ENCODE measurements around the gene GPR31.
A peak's percentile ranks its signal among the peaks of the same experiment; 100 is the strongest.

GPR31 gene

DNA sequence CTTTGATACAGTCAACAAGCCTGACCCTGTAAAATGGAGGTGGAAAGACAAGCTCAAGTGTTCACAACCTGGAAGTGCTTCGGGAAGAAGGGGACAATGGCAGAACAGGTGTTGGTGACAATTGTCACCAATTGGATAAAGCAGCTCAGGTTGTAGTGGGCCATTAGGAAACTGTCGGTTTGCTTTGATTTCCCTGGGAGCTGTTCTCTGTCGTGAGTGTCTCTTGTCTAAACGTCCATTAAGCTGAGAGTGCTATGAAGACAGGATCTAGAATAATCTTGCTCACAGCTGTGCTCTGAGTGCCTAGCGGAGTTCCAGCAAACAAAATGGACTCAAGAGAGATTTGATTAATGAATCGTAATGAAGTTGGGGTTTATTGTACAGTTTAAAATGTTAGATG is 19.9 kb downstream of the GPR31 start:
- DNase-seq (ENCODE audit: low spot score) = no peak

DNA sequence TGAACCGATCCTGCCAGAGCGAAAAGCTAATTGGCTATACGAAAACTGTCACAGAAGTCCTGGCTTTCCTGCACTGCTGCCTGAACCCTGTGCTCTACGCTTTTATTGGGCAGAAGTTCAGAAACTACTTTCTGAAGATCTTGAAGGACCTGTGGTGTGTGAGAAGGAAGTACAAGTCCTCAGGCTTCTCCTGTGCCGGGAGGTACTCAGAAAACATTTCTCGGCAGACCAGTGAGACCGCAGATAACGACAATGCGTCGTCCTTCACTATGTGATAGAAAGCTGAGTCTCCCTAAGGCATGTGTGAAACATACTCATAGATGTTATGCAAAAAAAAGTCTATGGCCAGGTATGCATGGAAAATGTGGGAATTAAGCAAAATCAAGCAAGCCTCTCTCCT is 20.7 kb downstream of the GPR31 start:
- DNase-seq (ENCODE audit: low spot score) = no peak

DNA sequence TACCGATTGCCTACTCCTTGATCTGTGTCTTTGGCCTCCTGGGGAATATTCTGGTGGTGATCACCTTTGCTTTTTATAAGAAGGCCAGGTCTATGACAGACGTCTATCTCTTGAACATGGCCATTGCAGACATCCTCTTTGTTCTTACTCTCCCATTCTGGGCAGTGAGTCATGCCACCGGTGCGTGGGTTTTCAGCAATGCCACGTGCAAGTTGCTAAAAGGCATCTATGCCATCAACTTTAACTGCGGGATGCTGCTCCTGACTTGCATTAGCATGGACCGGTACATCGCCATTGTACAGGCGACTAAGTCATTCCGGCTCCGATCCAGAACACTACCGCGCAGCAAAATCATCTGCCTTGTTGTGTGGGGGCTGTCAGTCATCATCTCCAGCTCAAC is 21.4 kb downstream of the GPR31 start:
- DNase-seq (ENCODE audit: low spot score) = no peak

DNA sequence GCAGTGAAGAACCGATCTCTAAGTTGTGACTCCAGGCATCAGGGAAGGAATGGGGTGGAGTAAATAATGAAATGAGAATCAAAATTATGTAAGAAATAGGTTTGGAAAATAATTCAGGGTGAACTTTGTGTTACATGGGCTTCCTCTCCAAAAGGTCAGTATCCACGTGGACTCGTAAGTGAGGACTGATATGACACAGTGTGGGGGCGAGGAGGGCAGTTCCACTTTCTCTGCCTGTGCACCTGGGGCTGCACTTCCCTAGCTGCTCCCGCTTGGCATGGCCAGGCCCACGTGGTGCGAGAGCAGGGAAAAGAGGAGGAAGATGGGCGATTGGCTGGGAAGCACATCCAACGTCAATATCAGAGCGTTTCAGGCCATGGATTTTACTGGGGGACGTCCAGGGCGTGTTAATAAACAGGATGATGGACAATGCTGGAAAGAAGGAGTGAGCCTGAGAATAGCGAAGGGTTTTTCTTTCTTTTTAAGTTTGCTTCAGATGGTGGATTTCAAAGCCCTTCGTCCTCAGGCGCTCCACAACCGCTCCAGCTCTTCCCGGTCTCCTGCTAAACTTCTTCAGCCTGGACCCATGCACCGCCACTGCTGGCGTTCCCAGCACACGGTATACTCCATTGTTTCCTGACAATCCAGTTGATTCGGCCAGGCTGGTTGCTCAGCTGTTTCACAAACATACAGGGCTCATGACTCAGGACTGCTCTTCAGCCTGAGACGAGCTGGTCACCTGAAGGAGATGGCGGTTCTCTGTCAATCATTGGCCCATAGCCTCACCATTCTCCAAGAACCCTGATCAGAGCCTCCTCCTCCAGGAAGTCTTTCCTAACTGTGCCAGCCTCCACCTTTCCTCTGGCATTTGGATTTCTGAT is 23.1 kb downstream of the GPR31 start:
- DNase-seq (ENCODE audit: low spot score) = peak; percentile 92

DNA sequence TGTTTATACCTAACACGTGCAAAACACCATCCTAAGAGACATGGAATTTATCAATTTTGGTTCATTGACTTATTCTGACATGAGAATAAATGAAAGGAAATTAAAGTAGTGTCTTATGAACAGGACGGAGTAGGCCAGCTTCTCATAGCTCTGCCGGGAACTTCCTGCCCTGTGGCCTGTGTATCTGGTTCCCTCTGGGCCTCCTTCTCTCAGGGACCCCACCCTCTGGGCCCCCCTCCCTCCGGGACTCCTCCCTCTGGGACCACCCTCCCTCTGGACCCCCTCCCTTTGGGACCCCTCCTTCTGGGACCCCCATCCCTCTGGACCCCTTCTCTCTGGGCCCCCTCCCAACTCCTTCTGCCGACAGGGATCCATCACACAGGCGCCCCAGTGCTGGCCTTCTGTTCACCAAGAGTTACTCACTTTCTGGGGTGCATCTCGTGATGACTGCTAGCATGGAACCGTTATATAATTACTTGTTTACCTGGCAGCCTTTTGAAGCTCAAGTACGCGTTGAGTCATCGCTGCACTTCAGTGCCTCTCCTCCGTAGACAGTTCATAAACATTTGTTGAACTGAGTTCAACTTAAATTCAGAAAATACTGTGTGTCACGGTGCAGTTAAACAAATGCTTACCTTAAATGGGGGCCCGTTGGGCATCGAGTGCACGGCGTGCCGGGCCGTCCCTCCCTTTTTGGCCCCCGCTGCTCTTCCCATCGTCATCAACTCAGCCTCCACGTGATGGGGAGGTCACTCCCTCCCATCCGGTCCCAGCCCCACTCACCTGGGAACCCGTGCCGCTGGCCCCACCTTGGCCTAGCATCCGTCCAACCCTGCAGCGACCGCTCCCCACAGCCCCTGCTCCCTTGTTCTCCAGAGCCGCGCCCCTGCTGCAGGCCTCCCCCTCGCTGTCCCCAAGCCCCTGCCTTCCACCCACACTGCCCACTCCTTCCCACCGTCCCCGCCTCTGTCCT is 26.8 kb downstream of the GPR31 start:
- DNase-seq (ENCODE audit: low spot score) = peak; percentile 76

DNA sequence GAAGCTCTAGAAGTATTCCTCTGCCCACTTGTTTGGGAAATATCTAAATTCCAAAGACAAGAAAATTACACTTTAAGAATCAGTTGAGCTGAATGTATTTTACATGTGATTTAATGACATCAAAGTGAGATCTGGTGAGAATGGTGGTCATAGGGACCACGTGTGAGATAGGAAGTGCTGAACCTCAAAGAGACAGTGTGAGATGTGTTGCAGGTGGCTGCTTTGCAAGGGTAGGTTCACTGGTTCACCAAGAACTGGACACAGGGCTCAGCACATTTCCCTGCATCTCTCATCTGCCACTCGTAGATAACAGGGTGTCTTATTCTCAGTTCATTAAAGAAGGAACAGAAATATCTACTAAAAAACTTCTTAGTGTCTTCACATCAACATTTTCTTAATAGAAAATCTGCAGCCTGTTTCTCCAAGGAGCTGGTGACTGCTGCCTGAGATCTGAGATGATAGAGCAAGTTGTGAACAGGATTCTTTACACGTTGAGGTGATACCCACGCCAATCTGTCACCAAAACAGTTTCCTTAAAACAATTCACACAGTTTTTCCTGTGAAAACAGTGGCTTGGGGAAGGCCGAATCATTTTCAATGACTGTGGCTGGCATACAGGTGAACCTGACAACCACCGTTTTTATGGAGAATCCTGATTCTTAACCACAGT is 27.6 kb downstream of the GPR31 start:
- DNase-seq (ENCODE audit: low spot score) = no peak

DNA sequence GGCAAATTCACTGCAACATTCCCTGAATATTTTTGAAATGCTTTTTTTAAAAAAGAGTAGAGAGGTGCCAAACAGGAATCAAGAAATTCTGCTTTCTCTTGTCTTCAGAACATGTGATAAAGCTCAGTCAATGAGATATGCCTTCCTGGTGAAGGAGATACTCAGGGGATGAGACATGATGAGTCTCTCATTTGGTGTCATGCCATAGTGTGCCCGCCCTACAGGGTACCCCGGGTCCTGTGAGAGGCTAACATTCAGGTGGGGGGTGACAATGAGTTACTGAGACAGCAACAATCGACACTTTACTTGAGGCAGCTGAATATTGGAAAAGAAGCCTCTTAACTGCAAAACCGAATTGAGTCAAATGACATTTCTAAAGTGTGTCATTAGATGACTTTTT is 28.2 kb downstream of the GPR31 start:
- no peak for DNase-seq (ENCODE audit: low spot score)

DNA sequence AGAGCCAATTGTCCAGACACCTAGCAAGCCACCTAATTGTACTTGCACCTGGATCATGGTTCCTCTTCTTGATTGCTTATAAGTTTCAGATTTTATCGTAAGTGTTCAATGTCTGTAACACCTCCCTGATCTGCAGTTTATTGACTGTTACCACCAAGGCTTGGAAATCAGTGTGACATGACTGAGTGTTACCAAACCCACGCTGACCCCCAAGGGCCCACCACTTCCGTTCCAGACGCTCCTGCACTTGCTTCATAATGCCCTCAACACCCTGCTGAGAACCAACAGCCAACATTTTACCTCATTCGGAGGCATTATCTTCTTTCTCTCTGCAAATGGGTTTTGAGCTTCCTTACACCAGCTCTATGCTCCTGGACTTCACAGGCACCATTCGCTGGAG is 28.6 kb downstream of the GPR31 start:
- no peak for DNase-seq (ENCODE audit: low spot score)

DNA sequence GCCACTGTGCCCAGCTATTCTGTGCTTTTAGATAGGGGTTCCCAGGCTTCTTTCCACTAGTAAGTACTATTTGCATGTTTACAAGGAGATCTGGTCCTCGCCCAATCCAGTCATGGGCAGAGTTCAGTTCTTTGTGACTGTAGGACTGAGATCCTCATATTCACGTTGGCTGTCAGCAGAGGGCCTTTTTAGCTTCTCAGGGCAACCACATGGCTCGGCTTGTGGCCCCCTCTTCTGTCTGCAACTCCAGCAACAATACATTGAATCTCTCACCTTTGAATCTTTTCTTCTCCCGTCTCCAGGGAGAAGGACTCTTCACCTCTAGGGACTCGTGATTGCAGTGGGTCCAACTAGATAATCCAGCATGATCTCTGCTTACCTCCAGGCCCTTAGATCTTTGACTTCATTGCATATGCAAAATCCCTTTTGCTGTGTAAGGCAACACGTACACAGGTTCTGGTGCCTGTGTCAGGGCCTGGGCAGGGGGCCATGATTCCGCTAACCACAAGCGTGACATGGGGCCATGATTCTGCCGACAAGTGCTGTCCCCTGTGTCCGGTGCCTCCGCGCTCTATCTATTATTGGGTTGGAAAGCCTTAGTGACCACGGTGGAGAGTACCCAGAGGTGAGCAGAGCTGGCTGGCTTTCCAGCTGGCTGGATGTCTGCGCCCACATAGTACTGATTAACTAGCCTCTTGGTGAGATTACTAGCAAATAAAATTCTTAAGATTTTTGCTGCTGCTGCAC is 29.8 kb downstream of the GPR31 start:
- peak; percentile 87 for DNase-seq (ENCODE audit: low spot score)

DNA sequence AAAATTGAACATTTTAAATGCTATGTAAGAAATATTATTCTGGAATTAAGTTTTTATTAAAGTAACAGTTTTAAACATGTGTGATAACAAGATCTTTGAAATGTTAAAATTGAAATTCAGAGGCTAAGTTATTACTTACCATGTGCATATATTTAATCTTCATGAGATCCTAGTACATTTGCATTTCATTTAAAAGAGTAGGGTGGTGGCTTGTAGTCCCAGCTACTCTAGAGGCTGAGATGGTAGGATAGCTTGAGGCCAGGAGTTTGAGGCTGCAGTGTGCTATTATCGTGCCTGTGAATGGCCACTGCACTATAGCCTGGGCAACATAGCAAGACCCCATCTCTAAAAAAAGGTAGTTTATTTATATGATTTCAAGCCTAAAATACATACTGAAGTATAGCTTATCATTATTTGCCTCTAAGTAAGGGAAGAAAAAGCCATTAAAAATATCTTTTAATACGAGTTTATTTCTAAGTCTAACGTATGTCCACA is 31.9 kb downstream of the GPR31 start:
- DNase-seq (ENCODE audit: low spot score) = no peak

DNA sequence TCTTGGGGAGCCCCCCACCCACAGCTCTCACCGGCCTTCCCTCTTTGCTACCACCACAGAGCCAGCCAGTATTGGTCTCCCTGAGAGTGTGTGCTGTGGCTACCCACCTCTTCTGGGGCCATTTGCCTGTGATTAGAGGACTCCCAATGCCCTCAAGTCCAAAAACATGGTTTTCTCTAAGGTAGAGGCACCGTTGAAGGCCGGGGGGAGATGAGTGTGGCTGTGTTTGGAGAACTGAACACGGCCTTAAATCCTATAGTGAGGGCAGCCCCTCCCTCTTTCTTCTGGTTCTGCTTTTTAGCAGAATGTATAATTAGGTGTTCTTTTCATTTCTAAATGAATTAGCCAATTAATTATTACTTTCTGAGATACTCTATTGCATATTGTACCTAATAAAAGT is 32.4 kb downstream of the GPR31 start:
- DNase-seq (ENCODE audit: low spot score) = no peak

DNA sequence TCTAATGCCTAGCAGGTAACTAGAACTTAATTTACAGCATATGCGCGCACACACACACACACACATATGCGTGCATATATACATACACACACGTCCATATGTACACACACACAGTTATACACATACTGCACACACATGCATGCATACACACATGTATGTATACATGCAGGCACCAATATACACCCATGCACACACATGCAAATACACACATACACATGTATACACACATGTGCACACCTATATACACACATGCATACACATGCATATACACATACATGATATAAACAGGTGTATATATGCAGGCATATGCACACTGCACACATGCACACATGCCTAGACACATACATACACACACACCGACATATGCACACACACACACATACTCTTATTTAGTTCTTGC is 33.0 kb downstream of the GPR31 start:
- DNase-seq (ENCODE audit: low spot score) = no peak

DNA sequence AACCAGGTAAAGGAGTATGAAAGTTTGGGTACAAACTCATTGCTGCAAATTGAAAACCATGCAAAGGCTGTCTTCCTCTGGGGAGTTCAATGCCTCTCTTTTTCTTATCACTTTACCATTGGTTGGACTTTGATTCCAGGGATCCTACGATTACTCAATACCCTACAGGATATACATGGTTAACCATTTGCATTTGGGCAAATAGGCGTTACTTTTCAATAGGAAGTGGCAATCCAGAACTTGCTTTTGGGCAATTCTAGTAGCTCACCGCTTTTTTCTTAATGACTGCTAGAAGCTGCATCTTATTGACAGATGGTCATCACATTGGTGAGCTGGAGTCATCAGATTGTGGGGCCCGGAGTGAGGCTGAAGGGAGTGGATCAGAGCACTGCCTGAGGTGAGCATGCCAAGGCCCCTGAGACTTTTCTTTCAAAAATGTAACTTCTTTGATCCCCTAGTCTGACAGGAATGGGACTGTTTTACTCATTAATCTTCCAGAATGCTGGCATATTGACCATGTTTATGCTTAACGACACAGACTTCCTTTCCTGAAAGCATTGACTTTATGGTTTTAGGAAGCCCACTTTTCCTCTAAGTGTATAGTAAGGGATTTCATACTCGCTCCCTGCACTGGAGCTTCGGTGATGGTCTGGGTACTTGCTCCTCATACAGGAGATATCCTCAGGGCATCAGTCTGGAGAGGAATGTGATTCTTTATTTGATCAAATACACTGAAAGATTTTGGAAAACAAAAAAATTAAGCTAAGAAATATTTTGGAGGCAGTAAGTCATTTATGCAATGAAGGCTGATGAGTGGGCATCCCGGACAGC is 34.7 kb downstream of the GPR31 start, which contains the start of gene CCR6:
Gene CCR6, plus strand, starts transcription at position 270 of the 831 bp plus-strand sequence. CDS start 13,039 bp downstream, outside the sequence.
- no peak for DNase-seq (ENCODE audit: low spot score)

DNA sequence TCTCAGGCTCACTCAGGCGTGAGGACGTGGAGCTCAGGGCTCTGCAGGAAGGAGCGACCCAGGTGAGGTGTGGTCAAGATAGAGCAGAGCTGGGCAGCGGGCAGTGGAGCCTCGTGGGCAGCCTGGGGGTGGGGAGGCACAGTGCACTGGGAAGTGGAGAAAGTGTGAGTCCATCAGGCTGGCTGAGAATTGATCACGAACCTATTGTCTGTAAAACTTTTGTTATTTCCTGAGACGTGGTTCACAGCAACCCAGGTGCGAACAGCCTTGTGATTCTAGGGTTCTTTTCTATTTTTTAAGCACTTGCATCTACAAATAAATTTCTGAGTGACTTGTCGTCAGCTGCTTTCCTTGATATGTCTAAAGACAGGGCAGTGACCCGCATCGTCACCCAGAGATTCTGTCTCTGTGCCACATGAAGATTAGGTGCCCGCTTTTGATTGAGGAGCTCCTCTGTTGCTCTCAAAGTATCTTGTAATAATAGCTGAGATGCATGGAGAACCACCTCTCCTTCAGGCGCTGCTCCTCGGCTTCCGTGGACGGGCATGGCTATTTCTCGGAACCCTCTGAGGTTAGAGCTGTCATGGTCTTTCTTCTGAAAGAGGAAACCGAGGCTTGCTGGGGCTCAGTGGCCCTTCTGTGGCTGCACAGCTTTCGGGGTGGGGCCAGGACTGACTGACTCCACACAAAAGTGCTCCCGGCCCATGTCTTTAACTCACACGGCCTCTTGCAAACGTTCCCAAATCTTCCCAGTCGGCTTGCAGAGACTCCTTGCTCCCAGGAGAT is 35.5 kb downstream of the GPR31 start:
- no peak for DNase-seq (ENCODE audit: low spot score)

DNA sequence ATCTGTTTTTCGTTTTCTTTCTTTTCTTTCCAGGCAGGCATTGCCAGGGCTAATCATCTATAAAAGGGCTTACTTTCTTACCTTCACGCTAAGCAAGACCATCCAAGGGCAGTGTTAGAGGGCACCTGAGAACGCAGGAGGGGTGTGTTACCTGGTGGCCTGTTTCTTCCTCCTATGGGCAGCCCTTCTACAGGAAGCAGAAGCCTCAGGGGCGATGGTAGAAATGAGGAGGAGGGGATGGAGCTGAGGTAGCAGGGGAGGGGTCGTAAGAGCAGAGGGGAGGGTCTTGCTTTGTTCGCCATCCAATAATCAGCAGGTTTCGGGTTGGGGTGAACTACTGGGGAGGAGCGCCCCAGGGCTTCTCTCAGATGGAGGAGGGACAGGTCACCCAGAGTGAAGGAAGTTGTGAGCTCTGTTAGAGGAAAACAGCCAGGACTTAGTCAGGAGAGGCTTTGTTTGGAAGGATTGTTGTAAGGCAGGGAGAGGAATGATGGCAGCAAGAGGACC is 36.4 kb downstream of the GPR31 start:
- no peak for DNase-seq (ENCODE audit: low spot score)

DNA sequence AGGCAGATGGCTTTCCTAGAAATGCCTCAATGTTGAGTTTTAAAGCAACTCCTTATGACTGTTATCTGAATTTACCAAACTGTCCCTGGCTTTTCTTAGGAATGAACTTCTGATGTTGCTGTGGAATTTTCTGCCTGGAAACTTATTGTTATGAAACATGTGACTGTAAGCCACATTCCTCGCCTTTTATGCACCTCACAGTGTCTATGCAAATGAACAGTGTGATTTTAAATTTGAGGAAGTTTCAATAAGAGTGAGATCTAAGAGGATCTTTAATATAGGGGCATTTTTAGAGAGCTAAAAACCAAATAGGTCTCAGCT is 37.2 kb downstream of the GPR31 start:
- DNase-seq (ENCODE audit: low spot score) = no peak

DNA sequence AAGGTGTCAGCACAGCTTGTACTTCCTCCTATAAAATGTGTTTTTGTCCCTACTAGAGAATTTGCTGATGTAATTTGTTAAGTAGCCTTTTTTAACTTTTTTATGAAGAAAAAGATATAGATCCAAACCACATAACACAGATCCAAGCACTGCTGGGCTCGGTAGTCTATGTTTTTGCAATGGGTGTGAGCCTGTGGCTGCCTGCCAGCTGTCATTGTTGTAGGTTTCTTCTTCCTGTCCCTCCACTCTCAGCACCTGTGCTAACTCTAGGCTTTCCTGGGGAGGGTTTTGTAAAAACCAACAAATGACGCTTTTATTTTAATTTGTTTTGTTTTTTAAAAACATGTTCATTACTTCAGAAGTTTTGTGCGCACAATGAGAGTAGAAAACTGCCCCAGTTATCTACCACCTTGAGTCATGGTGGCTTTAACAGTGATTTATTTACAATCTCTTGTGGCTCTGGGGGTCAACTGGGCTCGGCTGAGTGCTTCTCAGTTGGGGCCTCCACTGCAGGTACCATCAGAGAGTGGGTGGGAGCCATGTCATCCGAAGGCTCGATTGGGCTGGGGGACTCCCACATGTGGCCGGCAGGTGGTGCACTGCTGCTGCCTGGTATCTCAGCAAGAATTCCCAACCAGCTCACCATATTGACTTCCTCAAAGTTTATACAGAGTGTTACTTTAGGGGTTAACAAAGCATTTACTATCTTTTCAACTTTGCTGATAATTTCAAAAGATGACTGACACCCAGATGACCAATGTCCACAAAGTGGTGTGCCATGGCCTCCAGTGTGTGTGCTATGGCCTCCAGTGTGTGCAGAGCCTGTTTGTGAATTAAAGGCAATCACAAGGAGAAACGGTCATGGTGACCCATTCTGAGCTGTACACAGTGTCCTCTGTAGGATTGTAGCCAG is 37.9 kb downstream of the GPR31 start:
- no peak for DNase-seq (ENCODE audit: low spot score)

DNA sequence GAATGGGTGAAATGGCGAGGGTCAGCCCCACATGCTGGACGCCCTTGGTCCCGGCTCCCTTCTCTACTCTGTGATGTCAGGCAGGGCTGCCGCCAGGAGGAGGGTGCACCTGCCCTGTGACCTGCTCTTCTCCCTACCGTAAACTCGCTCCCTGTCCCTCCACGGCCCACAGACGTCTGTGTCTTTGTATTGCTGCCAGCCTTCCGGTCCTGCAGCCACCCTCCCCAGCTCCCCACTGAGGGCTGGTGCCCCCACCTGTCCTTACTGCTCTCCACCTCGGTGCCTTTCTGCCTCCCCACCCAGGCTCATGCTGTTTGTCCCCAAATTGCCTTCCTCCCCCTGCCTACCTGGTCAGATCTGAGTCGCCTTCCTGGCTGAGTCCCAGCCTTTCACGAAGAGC is 38.9 kb downstream of the GPR31 start:
- DNase-seq (ENCODE audit: low spot score) = no peak

DNA sequence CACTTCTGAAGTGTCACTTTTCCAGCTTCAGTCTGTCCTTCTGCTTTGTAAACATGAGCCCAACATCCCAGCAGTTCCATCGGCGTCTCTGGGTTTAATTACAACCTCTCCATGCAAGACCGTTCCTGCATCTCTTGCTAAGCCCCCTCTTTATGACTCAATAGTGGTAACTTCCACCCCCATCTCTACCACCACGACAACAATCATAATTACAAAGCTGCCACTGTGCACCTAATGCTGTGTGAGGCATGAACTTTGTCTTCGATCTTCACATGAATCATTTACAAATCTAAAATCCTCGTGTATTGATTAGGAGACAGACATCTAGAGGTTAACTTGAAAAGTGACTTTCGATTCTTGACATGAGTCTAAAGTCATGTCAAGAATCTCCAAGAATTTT is 39.8 kb downstream of the GPR31 start:
- DNase-seq (ENCODE audit: low spot score) = no peak
